ENCODE results near the gene CCDC57. TPM values are rescaled to one million over a fixed set of nuclear protein-coding genes. Genes with fewer than 3 reads are reported as not detected.

CCDC57 gene
- total RNA-seq, 2 experiments from 2014 or later: 129 to 135 TPM

DNA sequence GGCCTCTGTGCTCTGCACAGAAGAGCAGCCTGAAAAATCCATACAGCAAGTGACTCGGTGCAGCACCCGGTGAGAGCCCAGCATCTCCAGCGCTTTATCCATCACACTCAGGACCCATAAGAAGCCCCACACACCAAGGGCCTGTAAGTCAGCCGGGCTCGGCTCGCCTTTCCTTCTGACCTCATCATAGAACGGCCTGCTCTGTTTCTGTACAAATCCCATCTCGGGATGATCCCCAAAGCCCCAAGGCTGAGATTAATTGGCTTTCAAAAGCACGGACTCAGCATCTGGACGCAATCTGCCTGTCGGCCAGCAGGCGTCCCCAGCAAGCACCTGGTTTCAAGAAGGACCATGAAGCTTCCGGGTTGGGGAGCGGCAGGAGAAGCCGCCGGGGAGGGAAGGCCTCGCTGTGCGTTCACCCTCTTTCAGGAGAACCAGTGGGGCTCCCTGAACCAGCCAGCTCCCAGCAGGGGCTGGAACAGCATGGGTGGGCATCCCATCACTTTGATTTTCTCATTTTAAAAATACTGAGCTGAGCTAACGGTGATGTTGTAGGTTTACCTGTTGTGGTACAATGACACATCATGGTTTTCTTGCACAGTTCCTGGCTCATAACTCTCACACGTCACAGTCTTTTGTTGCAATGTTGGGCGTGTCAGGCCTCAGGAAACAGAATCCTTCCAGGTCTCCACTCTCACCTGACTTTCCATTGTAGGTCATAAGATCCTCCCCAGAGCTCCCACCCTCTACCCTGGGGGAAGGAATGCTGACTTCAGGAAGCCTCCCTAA, 6.7 kb downstream of the CCDC57 start:
- Mint-ChIP-seq H3K4me3 (peak overlapping the region; percentile 23), H3K27me3 (no peaks in the 10 kb centered on the region), H3K36me3 (ENCODE audit: low read depth) (peaks cover 6% of the 10 kb centered on the region), H3K27ac (peak overlapping the region; percentile 95), H3K9me3 (no peaks in the 10 kb centered on the region), H3K4me1 (ENCODE audit: low read depth) (peaks cover 50% of the 10 kb centered on the region)
- peak; percentile 86 for ATAC-seq (ENCODE audit: poor library complexity)
- Histone ChIP-seq H3K4me1 (ENCODE audit: insufficient read depth, low read length) (peaks cover 25% of the 10 kb centered on the region), H3K27ac (ENCODE audit: low read depth in 1 of 2, low read length in 2 of 2) (peak overlapping the region; percentile 77 to 79), H3K27me3 (ENCODE audit: control insufficient read depth in 1 of 2, insufficient read depth in 2 of 2, low read length in 2 of 2) (no peaks in the 10 kb centered on the region), H3K4me3 (ENCODE audit: low read length) (peak overlapping the region; percentile 16), H3K9me3 (ENCODE audit: control insufficient read depth in 1 of 2, insufficient read depth in 1 of 2, low read length in 2 of 2) (no peaks in the 10 kb centered on the region), H3K36me3 (ENCODE audit: insufficient read depth, low read length) (no peaks in the 10 kb centered on the region)
- TF ChIP-seq, protein P1, sequence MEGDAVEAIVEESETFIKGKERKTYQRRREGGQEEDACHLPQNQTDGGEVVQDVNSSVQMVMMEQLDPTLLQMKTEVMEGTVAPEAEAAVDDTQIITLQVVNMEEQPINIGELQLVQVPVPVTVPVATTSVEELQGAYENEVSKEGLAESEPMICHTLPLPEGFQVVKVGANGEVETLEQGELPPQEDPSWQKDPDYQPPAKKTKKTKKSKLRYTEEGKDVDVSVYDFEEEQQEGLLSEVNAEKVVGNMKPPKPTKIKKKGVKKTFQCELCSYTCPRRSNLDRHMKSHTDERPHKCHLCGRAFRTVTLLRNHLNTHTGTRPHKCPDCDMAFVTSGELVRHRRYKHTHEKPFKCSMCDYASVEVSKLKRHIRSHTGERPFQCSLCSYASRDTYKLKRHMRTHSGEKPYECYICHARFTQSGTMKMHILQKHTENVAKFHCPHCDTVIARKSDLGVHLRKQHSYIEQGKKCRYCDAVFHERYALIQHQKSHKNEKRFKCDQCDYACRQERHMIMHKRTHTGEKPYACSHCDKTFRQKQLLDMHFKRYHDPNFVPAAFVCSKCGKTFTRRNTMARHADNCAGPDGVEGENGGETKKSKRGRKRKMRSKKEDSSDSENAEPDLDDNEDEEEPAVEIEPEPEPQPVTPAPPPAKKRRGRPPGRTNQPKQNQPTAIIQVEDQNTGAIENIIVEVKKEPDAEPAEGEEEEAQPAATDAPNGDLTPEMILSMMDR (IDR thresholded peaks at IDR 0.05): peak; percentile 92
- peak; percentile 60 to 91 (median 77) for DNase-seq
- ChIA-PET CTCF (interaction anchor here (0.6 to 2.3 kb wide), 14 partner anchors 9 to 244 kb away, joined by 3 to 14 read pairs (median 4); partner anchors contain the start of genes CSNK1D and SLC16A3), POLR2A (interaction anchor here (0.8 to 2.5 kb wide), 17 partner anchors 9 to 313 kb away, joined by 3 to 23 read pairs (median 4); partner anchors contain the start of genes CSNK1D, DCXR, FOXK2 and SLC16A3)
- intact Hi-C loops (cut with DNase I, micrococcal nuclease): loop anchor here (1.0 to 10.0 kb wide), 2 partner anchors 89 to 115 kb away; no protein-coding TSS in a partner anchor

DNA sequence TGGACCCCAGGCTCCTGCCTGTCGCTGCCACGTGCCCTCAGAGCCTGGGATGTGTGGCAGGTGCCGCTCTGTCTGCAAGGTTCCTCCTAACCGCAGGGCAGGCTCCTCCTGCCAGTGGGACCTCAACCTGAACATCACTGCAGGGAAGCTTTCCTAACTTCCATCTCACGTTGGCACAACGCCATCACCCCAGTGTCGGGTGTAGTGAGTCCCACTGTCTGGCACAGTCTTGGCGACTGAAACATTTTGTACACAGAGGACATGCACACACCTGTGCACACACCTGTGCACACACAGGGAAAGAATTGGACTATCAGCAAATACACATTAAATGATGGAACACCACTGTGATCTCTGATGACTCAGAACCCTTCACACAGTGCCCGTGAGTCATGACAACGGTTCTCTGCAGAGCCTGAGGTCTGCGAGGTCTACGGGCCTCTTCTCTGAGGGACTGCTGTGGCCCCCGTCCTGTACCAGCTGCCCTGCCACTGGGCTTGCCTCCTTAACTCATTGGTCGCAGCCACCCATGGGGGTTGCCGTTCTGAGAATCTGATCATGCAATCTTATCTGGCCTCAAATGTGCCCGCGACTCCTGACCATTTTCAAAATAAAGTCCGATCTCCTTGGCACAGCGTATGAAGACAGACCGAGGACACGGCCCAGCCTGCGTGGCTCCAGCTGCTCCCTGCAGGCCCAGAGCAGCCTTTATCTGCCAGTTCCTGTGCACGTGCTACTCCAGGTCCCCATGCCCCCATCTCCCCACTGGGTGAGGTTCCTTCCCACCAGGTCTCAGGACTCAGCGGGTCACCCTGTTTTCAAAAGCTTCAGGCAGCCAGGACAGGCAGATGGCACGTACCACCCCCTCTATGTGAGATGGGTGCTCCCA, 7.6 kb downstream of the CCDC57 start:
- ATAC-seq (ENCODE audit: poor library complexity) (no peak), DNase-seq (peak in 2 of 14 experiments; percentile 15 to 41)
- no peaks in the 10 kb centered on the region for H3K36me3 ChIP-seq (ENCODE audit: insufficient read depth, low read length)
- no peaks in the 10 kb centered on the region for H3K9me3 ChIP-seq (ENCODE audit: control insufficient read depth in 1 of 2, insufficient read depth in 1 of 2, low read length in 2 of 2)
- no peak overlapping the region for H3K4me3 ChIP-seq (ENCODE audit: low read length)
- CTCF ChIA-PET: interaction anchor here (1.0 to 2.3 kb wide), 9 partner anchors 9 to 174 kb away, joined by 3 to 14 read pairs (median 6); partner anchors contain the start of gene SLC16A3
- H3K4me1 ChIP-seq (ENCODE audit: insufficient read depth, low read length): peaks cover 33% of the 10 kb centered on the region
- no peak overlapping the region for H3K4me3 Mint-ChIP-seq
- peak overlapping the region; percentile 95 for H3K27ac Mint-ChIP-seq
- POLR2A ChIA-PET: interaction anchor here (0.8 to 2.5 kb wide), 13 partner anchors 10 to 314 kb away, joined by 3 to 23 read pairs (median 4); partner anchors contain the start of genes DCXR and FOXK2
- H3K36me3 Mint-ChIP-seq (ENCODE audit: low read depth): peaks cover 6% of the 10 kb centered on the region
- intact Hi-C loops (cut with DNase I, micrococcal nuclease): loop anchor here in 1 of 2 experiments (5.0 to 10.0 kb wide), 2 partner anchors 32 to 90 kb away; no protein-coding TSS in a partner anchor
- H3K27ac ChIP-seq (ENCODE audit: low read depth in 1 of 2, low read length in 2 of 2): no peak overlapping the region
- H3K9me3 Mint-ChIP-seq: no peaks in the 10 kb centered on the region
- no peaks in the 10 kb centered on the region for H3K27me3 ChIP-seq (ENCODE audit: control insufficient read depth in 1 of 2, insufficient read depth in 2 of 2, low read length in 2 of 2)
- H3K27me3 Mint-ChIP-seq: no peaks in the 10 kb centered on the region
- TF ChIP-seq, protein P1 (IDR thresholded peaks at IDR 0.05): no peak
- H3K4me1 Mint-ChIP-seq (ENCODE audit: low read depth): peaks cover 57% of the 10 kb centered on the region

- intact Hi-C loops (cut with DNase I, micrococcal nuclease): loop anchor here in 1 of 2 experiments (5.0 to 10.0 kb wide), 2 partner anchors 33 to 91 kb away; no protein-coding TSS in a partner anchor
Observed at GRCh38 chr17:82203920-82204319, 8.7 kb downstream of the CCDC57 start.

More at GRCh38 chr17:82203920-82204319, 8.7 kb downstream of the CCDC57 start:
- no peak overlapping the region for H3K4me3 ChIP-seq (ENCODE audit: low read length)
- ChIA-PET POLR2A (interaction anchor here (0.6 kb wide), 1 partner anchor 16 kb away, joined by 3 read pairs; no protein-coding TSS in a partner anchor), CTCF (interaction anchor here (1.0 kb wide), 1 partner anchor 32 kb away, joined by 3 read pairs; no protein-coding TSS in a partner anchor)
- Mint-ChIP-seq H3K27me3 (no peaks in the 10 kb centered on the region), H3K4me1 (ENCODE audit: low read depth) (peaks cover 56% of the 10 kb centered on the region), H3K9me3 (no peaks in the 10 kb centered on the region), H3K36me3 (ENCODE audit: low read depth) (peaks cover 6% of the 10 kb centered on the region), H3K27ac (peak overlapping the region; percentile 95), H3K4me3 (no peak overlapping the region)
- H3K4me1 ChIP-seq (ENCODE audit: insufficient read depth, low read length): peaks cover 45% of the 10 kb centered on the region
- no peaks in the 10 kb centered on the region for H3K27me3 ChIP-seq (ENCODE audit: control insufficient read depth in 1 of 2, insufficient read depth in 2 of 2, low read length in 2 of 2)
- H3K9me3 ChIP-seq (ENCODE audit: control insufficient read depth in 1 of 2, insufficient read depth in 1 of 2, low read length in 2 of 2): no peaks in the 10 kb centered on the region
- TF ChIP-seq, protein P1 (IDR thresholded peaks at IDR 0.05): no peak
- no peak for DNase-seq
- no peak for ATAC-seq (ENCODE audit: poor library complexity)
- H3K27ac ChIP-seq (ENCODE audit: low read depth in 1 of 2, low read length in 2 of 2): no peak overlapping the region
- H3K36me3 ChIP-seq (ENCODE audit: insufficient read depth, low read length): peaks cover 2% of the 10 kb centered on the region

All from CD4-positive, alpha-beta T cell (primary cell).